ENCODE results near the gene PLXNA2. TPM values are rescaled to one million over a fixed set of nuclear protein-coding genes. Genes with fewer than 3 reads are reported as not detected.

Gene PLXNA2
- total and polyA plus RNA-seq, 2 of the 8 experiments (the other 6 are each of a cell fraction or from before 2014, with no cell fraction given): 0.33 to 1.5 TPM

- Histone ChIP-seq H2BK5ac (ENCODE audit: low read depth, low read length) (no peak overlapping the region), H3K9ac (replicated peaks in 1 of 4; ENCODE audit: extremely low read depth in 1 of 4, low read depth in 3 of 4, low read length in 3 of 4) (no peak overlapping the region), H4K20me1 (replicated peaks in 1 of 2; ENCODE audit: control insufficient read depth in 1 of 2, insufficient read depth in 2 of 2, low read length in 2 of 2) (no peaks in the 10 kb centered on the region), H4K8ac (ENCODE audit: extremely low read depth, insufficient read depth, low read length) (no peak overlapping the region), H3K79me1 (ENCODE audit: low read depth, low read length) (no peaks in the 10 kb centered on the region), H3K56ac (replicated peaks; ENCODE audit: insufficient read length, low read depth, low read length) (no peak overlapping the region), H2AK5ac (ENCODE audit: low read depth, low read length) (no peak overlapping the region), H4K5ac (ENCODE audit: insufficient read length, low read depth, low read length) (no peak overlapping the region), H2BK15ac (ENCODE audit: low read length) (no peak overlapping the region), H3K23me2 (ENCODE audit: low read depth, low read length) (no peaks in the 10 kb centered on the region; the same call in 1 of the 2 replicates), H2AFZ (ENCODE audit: low read length) (no peak overlapping the region), H3K27ac (ENCODE audit: low read depth, low read length) (no peak overlapping the region), H3K23ac (ENCODE audit: insufficient read length) (no peak overlapping the region), H3K9me3 (ENCODE audit: insufficient read depth in 2 of 2, low read depth in 1 of 2, low read length in 1 of 2) (no peaks in the 10 kb centered on the region), H3K4me1 (replicated peaks in 1 of 4; ENCODE audit: control insufficient read depth in 3 of 4, insufficient read depth in 4 of 4, low read length in 3 of 4) (peaks cover 0 to 4% (median 1%) of the 10 kb centered on the region in 4 experiments; a peak in 4 of 7 replicates), H2BK12ac (ENCODE audit: low read depth, low read length) (no peak overlapping the region), H3K27me3 (replicated peaks in 1 of 4; ENCODE audit: control insufficient read depth in 3 of 4, extremely low read depth in 1 of 4, insufficient read depth in 3 of 4, low read length in 3 of 4) (0 out of 7 replicates have a peak, but pooled peaks cover 0 to 2% (median 0%) of the 10 kb centered on the region in 4 experiments), H3K4me3 (ENCODE audit: extremely low read depth in 1 of 4, insufficient read depth in 2 of 4, low read depth in 3 of 4, low read length in 4 of 4) (no peak overlapping the region), H2BK20ac (ENCODE audit: low read length) (0 out of 2 replicates have a peak overlapping the region, but pooled peaks have one; percentile 72), H3K4ac (replicated peaks; ENCODE audit: insufficient read length, low read depth, low read length) (no peak overlapping the region), H3K4me2 (ENCODE audit: insufficient read depth in 1 of 2, low read depth in 2 of 2, low read length in 2 of 2) (no peak overlapping the region), H4K91ac (replicated peaks; ENCODE audit: insufficient read length, low read length) (no peak overlapping the region), H2BK120ac (replicated peaks; ENCODE audit: low read depth, low read length) (no peak overlapping the region), H3K36me3 (ENCODE audit: control insufficient read depth in 2 of 4, insufficient read depth in 4 of 4, low read length in 3 of 4) (no peaks in the 10 kb centered on the region), H3K79me2 (ENCODE audit: control insufficient read depth in 1 of 2, insufficient read depth in 2 of 2, low read length in 2 of 2) (no peaks in the 10 kb centered on the region), H3K14ac (ENCODE audit: insufficient read length) (no peak overlapping the region), H3K18ac (ENCODE audit: extremely low read depth, low read length) (no peak overlapping the region)
- FAIRE-seq (no peak), DNase-seq (ENCODE audit: low read depth in 1 of 2, low spot score in 2 of 2) (no peak)
- ChIA-PET POLR2A (ENCODE audit: partially characterized antibody) (no interaction called here), CTCF (ENCODE audit: partially characterized antibody) (interaction anchor here (1.0 to 4.5 kb wide), 10 partner anchors 10 to 132 kb away, joined by 3 to 22 read pairs (median 8); partner anchors contain the start of gene PLXNA2)
- WGBS, 2 experiments (ENCODE audit: extremely low coverage in 1 of 2, insufficient coverage in 1 of 2, insufficient read length in 1 of 2, insufficient replicate concordance in 2 of 2, low coverage in 1 of 2, low lambda C conversion rate in 2 of 2, missing lambda C conversion rate in 1 of 2): 91% methylated on average over 4 of the region's 4 CpGs; no CpG with 5 or more reads in 1 of the 2 experiments
- TF ChIP-seq TEAD4 (IDR thresholded peaks at IDR 0.05; ENCODE audit: low read depth, low read length): no peak
- no peak for TF ChIP-seq RNF2 (IDR thresholded peaks at IDR 0.05; ENCODE audit: borderline replicate concordance, low read depth, low read length, missing control alignments, poor library complexity, severe bottlenecking)
- TF ChIP-seq ATF2 (IDR thresholded peaks at IDR 0.05; ENCODE audit: low read length): no peak
- TF ChIP-seq SAP30 (IDR thresholded peaks at IDR 0.05; ENCODE audit: insufficient read depth, insufficient replicate concordance, low read length): no peak
- TF ChIP-seq EP300 (IDR thresholded peaks at IDR 0.05; ENCODE audit: borderline replicate concordance in 1 of 2, low read depth in 2 of 2, low read length in 2 of 2): no peak
- no peak for TF ChIP-seq BRCA1 (IDR thresholded peaks at IDR 0.05; ENCODE audit: low read depth, low read length)
- TF ChIP-seq JUND (IDR thresholded peaks at IDR 0.05; ENCODE audit: low read length): no peak
- TF ChIP-seq EGR1 (IDR thresholded peaks at IDR 0.05; ENCODE audit: borderline replicate concordance, low read depth, low read length): no peak
These were observed 131.8 kb downstream of the PLXNA2 start for GRCh38 chr1:208112401-208112800.
